ENCODE measurements around the gene MAP2K5. TPM values are rescaled to one million over a fixed set of nuclear protein-coding genes. Genes with fewer than 3 reads are reported as not detected.
A peak's percentile ranks its signal among the peaks of the same experiment; 100 is the strongest.

Gene MAP2K5
- total RNA-seq, 1 experiment from 2014 or later: 15.0 TPM

GRCh38 chr15:67825881-67826716 is 283.6 kb downstream of the MAP2K5 start:
- H3K4me3 Mint-ChIP-seq: peak overlapping the region in 1 of 2 experiments; percentile 70; a peak in 3 of 5 replicates
- Histone ChIP-seq H3K23ac (ENCODE audit: insufficient read length, low read depth, low read length) (no peak overlapping the region), H2BK12ac (ENCODE audit: insufficient read length, low read depth, low read length) (no peak overlapping the region), H4K5ac (ENCODE audit: insufficient read length, low read depth, low read length) (no peak overlapping the region), H3T11ph (ENCODE audit: low read length) (no peak overlapping the region), H3K14ac (ENCODE audit: insufficient read depth, low read length) (no peak overlapping the region; the same call in 1 of the 2 replicates), H2AK5ac (ENCODE audit: insufficient read length, low read length) (no peak overlapping the region), H2BK15ac (ENCODE audit: low read depth, low read length) (no peak overlapping the region), H3K9me3 (ENCODE audit: control insufficient read depth, low read depth, low read length) (no peaks in the 10 kb centered on the region), H3K23me2 (ENCODE audit: insufficient read length, low read depth, low read length, poor library complexity, severe bottlenecking) (no peaks in the 10 kb centered on the region), H3K27me3 (ENCODE audit: insufficient read depth, low read length) (peaks cover 93% of the 10 kb centered on the region), H3K4ac (ENCODE audit: low read depth, low read length) (no peak overlapping the region), H3K4me2 (ENCODE audit: insufficient read depth, insufficient read length, low read length) (peak overlapping the region; percentile 7), H3K9ac (ENCODE audit: extremely low read depth, insufficient read length, low read length) (no peak overlapping the region), H2BK120ac (ENCODE audit: low read depth, low read length, poor library complexity, severe bottlenecking) (no peak overlapping the region), H2BK20ac (ENCODE audit: low read depth, low read length, poor library complexity, severe bottlenecking) (no peak overlapping the region), H2BK5ac (ENCODE audit: insufficient read length, low read length) (no peak overlapping the region), H4K8ac (replicated peaks; ENCODE audit: insufficient read length, low read depth, low read length) (no peak overlapping the region), H3K4me1 (ENCODE audit: insufficient read depth, low read length) (peaks cover 6% of the 10 kb centered on the region; the same call in 1 of the 2 replicates), H4K20me1 (ENCODE audit: control insufficient read depth, insufficient read depth, insufficient read length) (no peaks in the 10 kb centered on the region), H4K91ac (ENCODE audit: insufficient read length, low read depth, low read length) (no peak overlapping the region), H3K79me2 (ENCODE audit: insufficient read depth, low read length) (no peaks in the 10 kb centered on the region), H3K79me1 (ENCODE audit: insufficient read depth, low read depth, low read length, poor library complexity, severe bottlenecking) (no peaks in the 10 kb centered on the region), H2AFZ (ENCODE audit: low read length) (no peak overlapping the region), H3K27ac (ENCODE audit: insufficient read length, low read depth, low read length) (no peak overlapping the region), H3K18ac (ENCODE audit: insufficient read length, low read depth, low read length) (no peak overlapping the region), H3K56ac (ENCODE audit: insufficient read length, low read depth, low read length) (no peak overlapping the region)
- peak; percentile 55 for DNase-seq
- H3K27me3 Mint-ChIP-seq (ENCODE audit: low read depth): peaks cover 92% of the 10 kb centered on the region
- TF ChIP-seq CTCF (conservative IDR thresholded peaks at IDR 0.05): no peak
- H3K27ac Mint-ChIP-seq: no peak overlapping the region
- peaks cover 6 to 12% of the 10 kb centered on the region in 2 experiments for H3K9me3 Mint-ChIP-seq
- no CpG with 5 or more reads among the region's 77 CpGs for WGBS (ENCODE audit: extremely low coverage, insufficient read length, low lambda C conversion rate)
- H3K36me3 Mint-ChIP-seq (ENCODE audit: insufficient read depth in 1 of 3, low read depth in 3 of 3): peaks cover 0 to 1% (median 0%) of the 10 kb centered on the region in 3 experiments; a peak in 5 of 7 replicates
- H3K4me1 Mint-ChIP-seq: peaks cover 39 to 59% of the 10 kb centered on the region in 2 experiments
